Fibroblast of lung (primary cell): ENCODE measurements around the gene PSMA5.

Experiments
- EZH2 ChIP-seq: IDR thresholded peaks from 2 replicates; pipeline ENCODE4 v1.5.1; 2012; ENCODE audit warnings: low read length, control low read depth, mild to moderate bottlenecking; ENCODE audit errors: missing control alignments
- TF ChIP-seq, protein P1 (sequence below), 2 donors: IDR thresholded peaks in 1 of 2; conservative IDR thresholded peaks in 1 of 2; 1 replicate in 1 of 2; 2 replicates in 1 of 2; pipeline ENCODE4 v1.5.1; 2011 to 2012; ENCODE audit warnings: low read length in 2 of 2, control low read depth in 1 of 2, inconsistent platforms in 1 of 2, low read depth in 1 of 2, mild to moderate bottlenecking in 1 of 2

DNA sequence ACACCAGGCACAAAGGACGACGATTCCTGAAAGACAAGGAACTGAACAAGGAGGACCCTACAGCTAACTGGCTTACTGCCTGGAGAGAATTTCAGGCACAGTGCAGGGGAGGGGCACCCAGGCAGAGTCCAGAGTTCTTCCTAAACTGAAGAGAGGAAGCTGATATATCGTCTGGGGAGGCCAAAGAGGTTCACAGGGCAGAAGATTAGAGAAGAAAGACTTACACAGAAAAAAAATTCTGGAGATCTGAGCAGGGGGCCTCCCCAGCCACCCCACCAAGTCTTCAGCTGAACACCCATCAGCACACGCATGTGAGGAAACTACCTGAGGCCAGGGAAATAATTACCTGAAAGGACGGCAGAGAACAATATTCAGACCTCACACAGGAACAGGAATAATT, 53.1 kb downstream of the PSMA5 start:
- TF ChIP-seq, protein P1, sequence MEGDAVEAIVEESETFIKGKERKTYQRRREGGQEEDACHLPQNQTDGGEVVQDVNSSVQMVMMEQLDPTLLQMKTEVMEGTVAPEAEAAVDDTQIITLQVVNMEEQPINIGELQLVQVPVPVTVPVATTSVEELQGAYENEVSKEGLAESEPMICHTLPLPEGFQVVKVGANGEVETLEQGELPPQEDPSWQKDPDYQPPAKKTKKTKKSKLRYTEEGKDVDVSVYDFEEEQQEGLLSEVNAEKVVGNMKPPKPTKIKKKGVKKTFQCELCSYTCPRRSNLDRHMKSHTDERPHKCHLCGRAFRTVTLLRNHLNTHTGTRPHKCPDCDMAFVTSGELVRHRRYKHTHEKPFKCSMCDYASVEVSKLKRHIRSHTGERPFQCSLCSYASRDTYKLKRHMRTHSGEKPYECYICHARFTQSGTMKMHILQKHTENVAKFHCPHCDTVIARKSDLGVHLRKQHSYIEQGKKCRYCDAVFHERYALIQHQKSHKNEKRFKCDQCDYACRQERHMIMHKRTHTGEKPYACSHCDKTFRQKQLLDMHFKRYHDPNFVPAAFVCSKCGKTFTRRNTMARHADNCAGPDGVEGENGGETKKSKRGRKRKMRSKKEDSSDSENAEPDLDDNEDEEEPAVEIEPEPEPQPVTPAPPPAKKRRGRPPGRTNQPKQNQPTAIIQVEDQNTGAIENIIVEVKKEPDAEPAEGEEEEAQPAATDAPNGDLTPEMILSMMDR (conservative IDR thresholded peaks at IDR 0.05 in 1 of 2, IDR thresholded peaks at IDR 0.05 in 1 of 2; ENCODE audit: low read depth in 1 of 2, low read length in 2 of 2) = no peak
- TF ChIP-seq EZH2 = no peak
